NK-92 treated with Interleukin-12 subunit alpha and Interleukin-12 subunit beta, amount 100 ng/mL, for 24 hours (cell line): ENCODE results near the gene GADD45GIP1.
"Not testable (repeated sequence)": the region's sequence is repeated elsewhere in the genome, so short reads cannot be mapped to it uniquely, and the experiment has no call there.

Experiments
- DNase-seq: peaks from one replicate; lab custom pipeline; 2025; lab: John Stamatoyannopoulos, UW

GADD45GIP1 gene

GRCh38 chr19:12939975-12940423 lies 17.0 kb downstream of the GADD45GIP1 start:
- DNase-seq = no peak

- DNase-seq = peak; percentile 50
These were observed 18.0 kb downstream of the GADD45GIP1 start for GRCh38 chr19:12938779-12939601.

DNA sequence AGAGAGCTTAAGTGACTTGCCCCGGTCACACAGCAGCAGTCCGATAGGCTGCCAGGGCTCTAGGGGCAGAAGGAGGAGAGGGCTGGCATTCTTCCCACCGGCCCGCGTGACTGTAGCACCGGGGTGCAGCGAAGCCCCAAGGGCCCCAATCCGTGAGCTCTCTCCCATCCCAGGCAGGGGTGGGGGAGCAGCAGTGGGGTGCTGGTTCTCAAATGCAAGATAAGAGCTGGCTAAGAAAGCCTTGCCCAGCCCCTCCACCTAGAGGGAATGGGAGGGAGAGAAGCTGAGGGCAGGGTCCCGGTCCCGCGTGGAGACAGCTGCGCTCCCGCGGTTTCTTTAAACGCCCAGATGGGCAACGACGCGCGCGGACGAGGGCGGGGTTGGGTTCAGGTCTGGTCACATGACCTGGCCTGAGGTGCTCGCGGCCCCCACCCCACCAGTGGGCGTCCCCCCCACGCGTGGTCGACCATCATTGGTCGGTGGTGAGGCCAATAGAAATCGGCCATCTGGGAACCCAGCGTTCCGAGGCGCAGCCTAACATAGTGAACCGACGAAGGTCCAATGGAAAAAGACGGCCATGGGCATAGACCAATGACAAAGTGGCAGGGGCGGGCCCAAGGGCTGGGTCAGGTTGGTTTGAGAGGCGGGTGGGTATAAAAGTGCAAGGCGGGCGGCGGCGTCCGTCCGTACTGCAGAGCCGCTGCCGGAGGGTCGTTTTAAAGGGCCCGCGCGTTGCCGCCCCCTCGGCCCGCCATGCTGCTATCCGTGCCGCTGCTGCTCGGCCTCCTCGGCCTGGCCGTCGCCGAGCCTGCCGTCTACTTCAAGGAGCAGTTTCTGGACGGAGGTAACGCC lies 18.9 kb downstream of the GADD45GIP1 start, which contains the start of gene CALR:
CALR (plus strand) TSS at position 683 of the 852 bp plus-strand sequence; CDS start at position 754, 71 bp downstream.
- DNase-seq = peak; percentile 98

GRCh38 chr19:12937093-12937926 lies 19.7 kb downstream of the GADD45GIP1 start:
- no peak for DNase-seq

DNA sequence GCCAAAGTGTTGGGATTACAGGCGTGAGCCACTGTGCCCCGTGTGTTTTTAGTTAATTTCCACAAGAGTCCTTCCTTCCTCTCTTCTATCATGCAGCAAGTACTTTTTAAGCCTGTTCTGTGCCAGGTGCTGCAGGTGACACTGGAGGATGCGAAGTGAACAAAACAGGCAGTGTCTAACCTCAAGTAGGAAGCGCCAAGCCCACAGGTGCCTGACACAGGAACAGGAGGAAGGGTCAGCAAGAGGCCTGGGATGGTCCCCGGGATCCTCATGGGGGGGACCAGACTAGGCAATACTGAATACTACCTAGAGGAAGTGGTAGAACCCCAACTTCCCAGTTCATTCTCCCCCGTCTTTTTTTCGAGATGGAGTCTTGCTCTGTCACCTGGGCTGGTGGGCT lies 20.4 kb downstream of the GADD45GIP1 start:
- no peak for DNase-seq

- DNase-seq = no peak
These were observed 22.0 kb downstream of the GADD45GIP1 start for GRCh38 chr19:12935071-12935470.

DNA sequence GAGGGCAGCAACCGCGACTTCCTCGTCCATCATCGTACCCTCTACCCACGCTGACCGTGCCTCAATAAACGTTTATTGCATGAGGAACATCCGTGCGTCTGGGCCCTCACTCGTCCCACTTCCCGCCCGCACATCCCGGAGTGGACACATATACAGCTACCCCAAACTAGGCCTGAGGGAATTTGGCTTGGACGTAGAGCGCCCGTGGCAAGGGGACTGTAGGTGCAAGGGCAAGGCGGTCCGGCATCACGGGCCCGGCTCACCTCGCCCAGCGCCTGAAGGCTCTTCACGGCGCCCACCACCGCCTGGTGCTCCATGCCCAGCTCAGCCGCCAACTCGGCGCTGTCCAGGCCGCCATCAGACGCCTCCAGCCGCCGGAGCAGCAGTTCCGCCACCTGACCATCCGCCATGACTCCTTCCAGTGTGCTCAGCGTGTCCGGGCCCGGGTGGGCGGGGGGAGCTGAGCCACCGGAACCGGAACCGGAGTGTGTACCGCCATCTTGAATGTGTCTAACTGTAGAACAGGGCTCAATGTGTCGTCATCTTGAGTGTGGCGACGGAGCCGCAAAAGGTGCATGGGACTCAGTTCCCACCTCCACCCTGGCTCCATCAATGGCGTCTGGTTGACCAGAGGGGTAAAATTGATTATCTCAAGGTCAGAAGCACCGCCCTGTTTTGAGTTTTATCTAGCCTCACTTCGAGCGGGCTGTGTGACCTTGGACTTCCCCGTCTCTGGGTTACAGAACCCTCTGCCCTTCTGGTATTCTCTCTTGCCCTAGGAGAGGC lies 23.5 kb downstream of the GADD45GIP1 start, which contains the start of gene FARSA:
FARSA (minus strand) TSS at position 425 of the 786 bp plus-strand sequence; CDS start at position 410, 15 bp downstream.
- peak; percentile 88 for DNase-seq

GRCh38 chr19:12932392-12933286 lies 24.4 kb downstream of the GADD45GIP1 start:
- no peak for DNase-seq

DNA sequence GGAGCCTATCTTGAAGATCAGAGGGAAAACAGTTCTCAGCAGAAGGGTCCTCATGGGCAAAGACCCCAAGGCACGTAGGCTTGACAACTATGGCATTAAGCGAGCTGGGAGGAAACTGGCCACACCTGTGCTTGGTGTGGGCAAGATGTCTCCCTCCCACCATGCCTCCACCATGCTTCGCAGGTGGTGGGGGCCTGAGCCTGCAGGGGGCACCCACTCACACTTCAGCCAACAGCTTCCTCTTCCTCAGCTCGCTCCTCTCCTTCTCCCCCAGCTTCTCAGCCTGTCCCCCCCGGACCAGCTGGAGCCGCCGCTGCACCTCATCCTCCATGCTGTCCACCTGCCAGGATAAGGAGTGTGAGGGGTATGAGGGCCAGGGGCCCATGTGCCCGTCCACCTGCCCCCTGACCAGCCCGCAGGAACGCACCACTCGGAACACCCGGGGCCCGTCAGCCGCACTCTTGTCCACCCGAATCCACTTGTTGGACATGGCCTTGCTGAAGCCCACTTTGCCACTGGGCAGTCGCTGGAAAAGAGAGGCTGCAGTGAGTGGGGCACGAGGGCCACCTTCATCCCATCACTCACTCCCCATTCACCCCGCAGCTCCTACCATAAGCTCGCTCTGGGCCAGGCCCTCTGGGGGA lies 26.9 kb downstream of the GADD45GIP1 start:
- no peak for DNase-seq

DNA sequence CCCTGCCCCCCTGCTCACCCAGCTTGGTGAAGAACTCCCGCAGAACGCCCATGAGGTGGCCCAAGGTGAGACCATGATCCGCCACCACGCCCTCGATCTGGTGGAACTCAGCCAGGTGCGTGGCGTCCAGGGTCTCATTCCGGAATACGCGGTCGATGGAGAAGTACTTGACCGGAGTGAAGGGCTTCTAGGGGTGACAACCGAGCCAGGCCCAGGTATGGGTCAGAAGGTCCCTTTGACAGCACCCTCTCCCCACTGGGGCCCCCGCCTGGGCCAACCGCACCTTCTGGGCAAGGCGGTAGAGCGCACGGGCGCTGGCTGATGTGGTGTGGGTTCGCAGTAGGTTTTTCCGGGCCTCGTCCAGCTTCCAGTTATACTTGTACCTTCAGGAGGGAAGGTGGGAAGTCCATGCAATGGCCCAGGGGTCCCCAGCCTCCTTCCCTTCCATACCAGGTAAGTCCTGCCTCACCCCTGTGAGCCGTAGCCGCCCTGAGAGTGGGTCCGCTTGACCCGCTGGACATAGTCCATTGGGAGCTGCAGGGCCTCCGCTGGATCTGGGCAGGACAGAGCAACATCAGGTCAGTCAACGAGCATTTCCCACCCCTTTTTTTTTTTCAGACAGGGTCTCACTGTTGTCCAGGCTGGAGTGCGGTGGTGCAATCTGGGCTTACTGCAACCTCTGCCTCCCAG lies 32.3 kb downstream of the GADD45GIP1 start:
- no peak for DNase-seq

GRCh38 chr19:12922959-12923358 lies 34.1 kb downstream of the GADD45GIP1 start:
- no peak for DNase-seq

GRCh38 chr19:12921047-12921446 lies 36.0 kb downstream of the GADD45GIP1 start:
- DNase-seq = no peak

DNA sequence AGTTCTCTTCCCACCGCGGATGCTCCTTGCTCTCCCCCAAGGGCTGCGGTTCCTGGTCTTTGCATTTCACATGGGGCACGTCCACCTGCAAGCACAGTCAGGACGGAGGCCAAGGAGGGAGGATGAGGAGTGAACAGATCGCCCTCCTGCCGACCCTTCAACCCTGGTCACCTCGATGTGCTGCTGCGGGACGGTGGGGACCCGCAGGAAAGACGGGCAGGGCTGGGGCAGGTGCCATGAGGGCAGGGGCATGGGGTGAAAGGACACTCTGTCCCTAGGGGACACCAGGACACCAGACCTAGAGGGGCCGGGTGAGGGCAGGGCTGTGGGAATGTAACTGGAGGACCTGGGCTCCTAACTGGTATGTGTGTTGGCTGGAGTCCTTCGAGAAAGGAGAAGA lies 38.8 kb downstream of the GADD45GIP1 start:
- DNase-seq = no peak

- not testable (repeated sequence) for DNase-seq
These were observed 41.2 kb downstream of the GADD45GIP1 start for GRCh38 chr19:12915860-12916259.

DNA sequence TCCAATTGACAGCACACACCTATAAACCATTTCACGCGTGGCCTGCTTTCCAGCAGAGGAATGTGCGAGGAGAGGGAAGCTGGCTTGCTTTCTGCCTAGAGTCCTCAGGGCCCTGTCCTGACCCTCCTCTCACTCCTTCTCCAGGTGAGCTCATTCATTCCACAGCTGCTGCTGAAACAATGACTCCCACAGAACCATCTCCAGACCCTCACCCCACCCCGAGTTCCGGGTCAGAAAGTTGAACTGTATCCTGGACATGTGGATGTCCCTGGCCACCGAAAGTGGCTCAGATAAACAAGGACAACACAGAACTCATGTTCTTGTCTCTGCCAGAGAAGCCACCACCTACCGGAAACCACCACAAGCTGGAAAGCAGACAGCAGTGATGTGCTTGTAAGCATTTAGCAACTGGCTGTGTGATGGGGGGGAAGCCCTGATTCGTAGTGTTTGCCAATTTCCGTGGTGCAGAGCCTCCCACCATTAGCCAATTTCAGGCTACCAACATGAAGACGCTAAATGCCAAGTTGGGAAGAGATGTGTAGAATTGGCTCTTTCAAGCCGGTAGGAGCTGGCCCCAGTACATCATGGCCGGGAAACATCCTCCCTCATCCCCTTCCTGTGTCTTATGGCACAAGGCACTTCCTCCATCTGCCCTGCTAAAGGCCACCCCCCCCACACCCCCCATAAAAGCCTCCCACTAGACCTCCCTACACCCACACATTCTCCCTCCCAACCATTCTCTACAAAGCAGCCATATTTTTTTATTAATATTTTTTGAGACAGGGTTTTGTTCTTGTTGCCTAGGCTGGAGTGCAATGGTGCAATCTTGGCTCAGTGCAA lies 43.0 kb downstream of the GADD45GIP1 start:
- no peak for DNase-seq

DNA sequence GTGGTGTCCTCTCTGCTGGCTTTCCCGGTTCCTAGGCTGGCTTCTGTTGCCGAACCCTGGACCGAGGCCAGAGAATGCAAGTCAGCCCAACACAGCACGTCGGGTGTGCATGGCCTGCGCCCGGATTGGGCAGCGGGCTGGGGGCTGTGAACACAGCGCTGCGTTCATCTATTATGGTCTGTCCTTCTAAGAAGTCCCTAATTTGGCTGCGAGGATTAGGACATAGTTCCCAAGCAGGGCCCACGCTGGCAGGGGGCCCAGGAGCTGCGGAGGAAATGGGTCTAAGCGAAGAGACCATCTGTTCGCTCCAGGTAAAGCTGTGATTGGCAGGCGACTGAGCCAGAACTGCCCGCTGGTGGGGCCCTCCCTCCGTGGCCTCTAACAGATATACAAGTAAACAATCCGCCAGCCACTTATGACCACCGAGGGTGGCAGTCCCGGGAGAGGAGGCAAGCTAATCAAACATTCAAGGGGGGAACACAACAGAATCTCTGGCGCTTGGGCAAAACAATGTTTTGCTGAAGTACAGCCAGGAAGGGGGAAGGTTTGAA lies 43.9 kb downstream of the GADD45GIP1 start:
- no peak for DNase-seq

- no peak for DNase-seq
These were observed 44.5 kb downstream of the GADD45GIP1 start for GRCh38 chr19:12912571-12912970.
